Measurements from ENCODE around the gene MIDN.
"Not testable (repeated sequence)": the region's sequence is repeated elsewhere in the genome, so short reads cannot be mapped to it uniquely, and the experiment has no call there.

The MIDN gene

GRCh38 chr19:1295169-1296012 is 47.0 kb downstream of the MIDN start:
- peak; percentile 64 to 73 for DNase-seq

DNA sequence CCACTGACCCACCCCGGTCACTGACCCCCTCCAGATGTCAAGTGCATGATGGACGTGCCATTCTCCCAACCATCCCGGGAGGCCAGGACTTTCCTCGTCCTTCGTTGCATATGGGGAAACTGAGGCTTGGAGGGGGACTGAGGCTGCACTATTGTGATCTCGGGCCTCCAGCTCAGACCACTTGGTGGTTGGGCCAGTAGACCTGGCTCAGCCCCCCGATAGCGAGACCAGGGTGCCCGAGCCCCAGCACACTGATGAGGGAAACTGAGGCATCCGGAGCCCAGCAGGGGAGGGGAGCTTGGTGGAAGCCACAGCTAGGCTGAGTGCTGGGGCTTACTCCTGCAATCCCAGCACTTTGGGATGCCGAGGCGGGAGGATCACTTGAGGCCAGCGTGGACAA is 47.7 kb downstream of the MIDN start:
- no peak for DNase-seq

GRCh38 chr19:1296575-1297271 is 48.3 kb downstream of the MIDN start:
- no peak for DNase-seq

- DNase-seq: no peak
Measured at GRCh38 chr19:1298235-1298634, 49.9 kb downstream of the MIDN start.

GRCh38 chr19:1299801-1300200 is 51.4 kb downstream of the MIDN start:
- no peak for DNase-seq

DNA sequence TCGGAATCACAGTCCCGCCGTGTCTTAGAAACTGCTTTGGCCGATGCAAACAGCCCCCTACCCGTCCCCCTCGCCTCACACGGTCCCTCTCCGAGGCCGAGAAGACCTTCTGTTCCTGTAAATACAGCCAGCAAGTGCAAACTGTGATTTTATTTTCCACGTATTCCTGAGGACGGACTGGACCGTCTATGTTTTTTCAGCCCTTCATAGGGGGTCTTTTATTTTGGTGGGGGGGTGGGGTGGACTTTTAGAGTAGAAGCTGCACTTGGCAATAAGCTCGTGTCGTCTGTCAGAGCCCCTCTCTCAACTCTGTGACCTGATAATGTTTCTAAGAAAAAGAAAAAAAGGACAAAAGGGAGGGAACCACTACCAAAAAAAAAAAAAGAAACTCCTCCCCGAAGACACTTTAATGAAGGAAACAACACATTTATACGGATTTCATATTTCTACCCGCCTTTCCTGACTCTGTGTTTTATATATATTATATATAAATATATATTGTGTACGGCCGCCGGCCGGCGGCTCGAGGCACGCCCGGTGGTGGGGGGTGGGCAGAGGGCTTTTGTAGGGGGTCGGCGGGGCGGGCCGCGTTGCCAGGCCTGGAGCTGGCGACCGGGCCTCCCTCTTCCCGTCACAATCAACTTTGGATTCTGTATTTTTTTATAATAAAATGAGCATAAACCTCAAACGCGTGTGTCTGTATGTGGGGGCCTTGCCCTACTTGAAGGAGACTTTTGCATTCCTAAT is 52.5 kb downstream of the MIDN start:
- no peak for DNase-seq

DNA sequence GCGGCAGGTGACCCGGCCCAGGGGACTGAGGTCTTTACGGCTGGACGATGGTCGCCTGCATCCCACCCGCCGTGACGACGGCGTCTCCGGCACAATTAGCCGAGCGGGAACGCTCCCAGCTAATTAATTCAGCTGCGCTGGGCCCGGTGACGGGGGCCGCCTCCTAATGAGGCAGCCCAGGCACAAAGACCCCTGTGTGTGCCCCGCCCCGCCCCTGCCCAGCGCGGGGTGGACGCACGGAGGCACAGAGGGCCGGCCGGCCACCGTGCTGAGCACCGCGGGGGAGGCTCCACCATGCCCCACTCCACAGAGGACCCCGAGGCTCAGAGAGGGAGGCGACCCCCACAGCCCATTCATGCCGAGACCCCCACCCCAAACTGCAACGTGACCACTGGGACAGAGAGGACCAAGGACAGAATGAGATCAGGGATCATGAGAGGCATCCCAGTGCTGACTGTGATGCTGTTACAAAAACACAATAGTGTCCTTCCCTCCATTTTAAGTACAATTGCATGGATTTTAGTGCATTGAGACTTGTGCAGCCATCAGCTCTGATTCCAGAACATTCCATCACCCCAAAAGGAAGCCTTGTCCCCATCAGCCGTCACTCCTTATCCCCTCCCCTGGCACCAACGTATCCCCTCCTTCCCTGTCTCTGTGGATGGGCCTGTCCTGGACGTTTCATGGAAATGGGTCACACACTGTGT is 54.3 kb downstream of the MIDN start:
- DNase-seq: no peak

GRCh38 chr19:1304197-1304924 is 56.0 kb downstream of the MIDN start:
- no peak for DNase-seq

DNA sequence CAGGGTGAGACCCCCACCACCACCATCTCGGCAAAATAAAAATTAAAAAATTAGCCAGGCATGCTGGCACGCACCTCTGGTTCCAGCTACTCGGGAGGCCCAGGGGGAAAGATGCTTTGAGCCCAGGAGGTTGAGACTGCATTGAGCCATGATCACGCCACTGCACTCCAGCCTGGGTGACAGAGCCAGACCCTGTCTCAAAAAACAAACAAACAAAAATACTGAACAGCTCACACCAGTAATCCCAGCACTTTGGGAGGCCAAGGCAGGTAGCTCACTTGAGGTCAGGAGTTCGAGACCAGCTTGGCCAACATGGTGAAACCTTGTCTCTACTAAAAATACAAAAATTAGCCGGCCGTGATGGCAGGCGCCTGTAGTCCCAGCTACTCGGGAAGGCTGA is 57.0 kb downstream of the MIDN start:
- not testable (repeated sequence) for DNase-seq

DNA sequence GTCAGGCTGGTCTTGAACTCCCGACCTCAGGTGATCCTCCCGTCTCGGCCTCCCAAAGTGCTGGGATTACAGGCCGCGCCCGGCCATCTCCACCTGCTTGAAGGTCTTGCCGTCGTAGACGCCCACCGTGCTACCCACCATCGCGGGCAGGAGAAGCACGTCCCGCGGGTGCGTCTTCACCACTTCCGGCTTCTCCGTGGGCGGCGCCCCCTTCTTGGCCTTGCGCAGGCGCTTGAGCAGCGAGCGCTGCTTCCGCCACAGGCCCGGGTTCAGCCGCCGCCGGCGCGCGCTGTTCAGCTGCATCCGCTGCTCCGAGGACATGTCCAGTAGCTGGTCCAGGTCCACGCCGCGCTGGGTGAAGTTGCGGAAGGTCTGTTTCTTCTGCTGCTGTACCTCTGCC is 58.9 kb downstream of the MIDN start:
- DNase-seq: no peak

DNA sequence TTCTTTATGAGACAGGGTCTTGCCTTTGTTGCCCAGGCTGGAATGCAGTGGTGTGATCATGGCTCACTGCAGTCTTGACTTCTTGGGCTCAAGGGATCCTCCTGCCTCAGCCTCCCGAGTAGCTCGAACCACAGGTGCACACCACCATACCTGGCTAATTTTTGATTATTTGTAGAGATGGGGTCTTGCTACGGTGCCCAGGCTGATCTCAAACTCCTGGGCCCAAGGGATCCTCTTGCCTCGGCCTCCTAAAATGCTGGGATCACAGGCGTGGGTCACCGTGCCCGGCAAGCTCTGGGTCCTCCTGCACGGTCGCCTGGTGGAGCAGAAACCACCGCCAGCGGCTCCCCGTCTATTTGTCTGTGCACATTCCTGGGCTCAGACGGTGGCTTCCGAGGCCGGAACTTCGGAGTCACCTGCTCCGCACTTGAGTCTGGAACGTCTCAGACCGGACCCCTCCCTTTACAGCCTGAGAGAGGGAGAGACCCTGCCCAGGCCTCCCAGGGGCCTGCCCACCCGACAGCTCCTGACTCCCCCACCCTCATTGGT is 59.4 kb downstream of the MIDN start:
- DNase-seq: no peak

DNA sequence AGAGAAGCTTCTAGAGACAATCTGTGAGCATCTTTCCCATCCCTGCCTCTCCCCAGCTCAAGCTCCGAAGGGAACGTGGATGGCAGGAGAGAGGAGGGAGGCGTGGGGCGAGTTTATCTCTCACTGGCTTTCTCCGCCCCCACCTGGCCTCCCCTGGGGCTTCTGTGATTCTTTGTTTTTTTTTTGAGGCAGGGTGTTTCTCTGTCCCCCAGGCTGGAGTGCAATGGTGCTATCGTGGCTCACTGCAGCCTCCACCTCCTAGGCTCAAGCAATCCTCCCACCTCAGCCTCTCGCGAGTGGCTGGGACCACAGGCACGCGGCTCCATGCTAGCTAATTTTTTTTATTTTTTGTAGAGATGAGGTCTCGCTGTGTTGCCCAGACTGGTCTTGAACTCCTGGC is 60.3 kb downstream of the MIDN start:
- no peak for DNase-seq
